Measurements from ENCODE around the gene GIT2.
"Not testable (repeated sequence)": the region's sequence is repeated elsewhere in the genome, so short reads cannot be mapped to it uniquely, and the experiment has no call there.

The GIT2 gene

DNA sequence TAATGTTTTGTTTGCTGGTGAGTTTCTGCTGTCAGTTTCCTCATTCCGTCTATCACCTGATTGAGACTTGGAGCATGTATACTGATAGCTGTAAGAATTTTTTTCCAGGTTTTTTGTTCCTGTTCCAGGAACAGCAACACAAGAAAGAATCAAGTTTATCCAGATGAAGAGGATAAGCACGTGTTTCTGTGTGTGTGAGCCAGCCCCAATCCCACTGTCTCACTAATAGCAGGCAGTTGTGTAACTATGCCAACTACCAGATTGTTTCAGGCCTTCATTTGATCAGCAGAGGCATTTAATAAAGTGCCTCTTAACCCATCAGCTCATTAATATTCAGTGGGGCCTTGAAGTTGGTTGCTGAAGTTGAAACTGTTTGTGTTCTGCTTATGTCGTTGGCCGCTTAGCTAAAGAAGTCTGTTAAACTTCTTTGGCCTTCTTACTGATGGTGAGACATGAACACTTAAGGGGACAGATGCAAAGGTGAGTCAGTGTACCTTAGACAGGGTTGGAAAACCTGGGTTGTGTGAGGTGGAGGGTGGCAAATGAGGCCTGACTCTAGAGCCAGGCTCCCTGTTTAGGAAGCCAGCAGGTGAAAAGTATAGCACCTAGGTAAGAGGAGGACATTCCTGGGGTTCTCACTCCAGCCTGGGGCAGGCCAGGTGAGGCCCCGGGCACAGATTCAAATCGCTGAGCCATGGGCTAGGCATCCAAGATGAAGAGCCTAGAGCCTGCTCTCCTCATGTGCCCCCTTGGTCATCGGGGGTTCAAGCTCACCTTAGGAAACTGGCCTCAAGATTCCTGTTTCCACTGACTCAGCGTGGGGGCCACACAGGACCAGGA, 6.7 kb upstream of the GIT2 start:
- peak; percentile 36 for DNase-seq

DNA sequence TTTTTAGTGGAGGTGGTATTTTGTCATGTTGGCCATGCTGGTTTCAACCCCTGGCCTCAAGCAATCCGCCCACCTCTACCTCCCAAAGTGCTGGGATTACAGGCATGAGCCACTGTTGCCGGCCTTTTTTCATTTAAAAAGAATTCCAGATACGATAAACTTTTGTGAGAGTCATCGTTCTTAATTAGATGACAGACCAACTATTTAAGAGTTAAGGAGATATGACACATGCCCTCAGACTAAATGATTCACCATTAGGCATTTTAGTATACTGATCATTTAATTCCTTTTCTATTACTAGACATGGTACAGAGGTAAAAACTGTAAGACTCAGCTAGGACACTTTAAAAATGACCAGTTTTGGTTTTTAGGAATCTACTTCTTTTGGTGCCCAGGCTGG, 5.4 kb upstream of the GIT2 start:
- peak; percentile 92 for DNase-seq

DNA sequence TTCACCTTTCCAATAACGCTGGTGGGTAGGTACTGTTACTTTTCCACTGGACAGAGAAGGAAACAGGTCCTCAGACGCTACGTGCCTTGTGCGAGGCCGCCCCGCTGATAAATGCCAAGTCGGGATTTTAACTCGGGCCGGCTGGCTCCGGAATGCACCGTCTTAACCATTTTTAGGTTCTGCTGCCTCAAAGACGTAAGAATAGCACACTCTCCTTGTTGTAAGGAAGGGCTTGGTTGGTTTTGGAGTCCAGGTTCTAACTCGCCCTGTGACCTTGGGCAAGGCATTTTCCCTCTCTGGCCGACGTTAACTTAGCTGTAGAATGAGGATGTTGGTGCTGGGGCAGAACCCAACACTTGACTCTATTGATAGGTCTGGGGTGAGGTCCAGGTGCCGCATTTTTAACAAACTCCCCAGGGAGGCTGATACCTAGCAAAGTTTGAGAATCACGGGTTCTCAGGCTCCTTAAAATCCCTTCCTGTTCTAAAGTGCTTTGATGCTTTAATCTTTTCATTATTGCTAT, 3.9 kb upstream of the GIT2 start:
- peak; percentile 37 for DNase-seq

- no peak for DNase-seq
Observed at GRCh38 chr12:109999649-109999971, 3.4 kb upstream of the GIT2 start.

- peak; percentile 96 for DNase-seq
Observed at GRCh38 chr12:109998904-109999648, 2.9 kb upstream of the GIT2 start, which contains the start of gene ANKRD13A. ANKRD13A (plus strand) TSS chr12:109999430; CDS start chr12:109999689, 259 bp downstream.

- peak; percentile 42 for DNase-seq
Observed at GRCh38 chr12:109998241-109998903, 2.2 kb upstream of the GIT2 start.

DNA sequence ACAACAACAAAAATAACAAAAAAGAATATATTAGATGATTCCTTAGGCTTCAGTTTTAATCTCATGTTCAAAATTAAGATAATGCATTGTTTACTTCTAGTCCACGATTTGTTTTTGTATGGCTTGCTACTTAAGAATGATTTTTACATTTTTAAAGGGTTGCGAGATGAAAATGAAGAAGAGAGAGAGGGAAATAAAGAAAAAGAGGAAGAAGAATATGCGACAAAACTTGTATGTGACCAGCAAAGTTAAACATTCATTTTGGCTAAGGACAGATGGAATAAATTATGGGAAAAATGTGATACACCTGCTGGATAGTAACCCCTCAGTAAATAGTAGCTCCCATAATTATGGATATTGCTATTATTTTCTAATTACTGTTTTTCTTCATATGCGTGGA, 1.2 kb upstream of the GIT2 start:
- no peak for DNase-seq

- no peak for DNase-seq
Observed at GRCh38 chr12:109996483-109996853, 300 bp upstream of the GIT2 start.

GRCh38 chr12:109995361-109995685, 845 bp downstream of the GIT2 start:
- no peak for DNase-seq

DNA sequence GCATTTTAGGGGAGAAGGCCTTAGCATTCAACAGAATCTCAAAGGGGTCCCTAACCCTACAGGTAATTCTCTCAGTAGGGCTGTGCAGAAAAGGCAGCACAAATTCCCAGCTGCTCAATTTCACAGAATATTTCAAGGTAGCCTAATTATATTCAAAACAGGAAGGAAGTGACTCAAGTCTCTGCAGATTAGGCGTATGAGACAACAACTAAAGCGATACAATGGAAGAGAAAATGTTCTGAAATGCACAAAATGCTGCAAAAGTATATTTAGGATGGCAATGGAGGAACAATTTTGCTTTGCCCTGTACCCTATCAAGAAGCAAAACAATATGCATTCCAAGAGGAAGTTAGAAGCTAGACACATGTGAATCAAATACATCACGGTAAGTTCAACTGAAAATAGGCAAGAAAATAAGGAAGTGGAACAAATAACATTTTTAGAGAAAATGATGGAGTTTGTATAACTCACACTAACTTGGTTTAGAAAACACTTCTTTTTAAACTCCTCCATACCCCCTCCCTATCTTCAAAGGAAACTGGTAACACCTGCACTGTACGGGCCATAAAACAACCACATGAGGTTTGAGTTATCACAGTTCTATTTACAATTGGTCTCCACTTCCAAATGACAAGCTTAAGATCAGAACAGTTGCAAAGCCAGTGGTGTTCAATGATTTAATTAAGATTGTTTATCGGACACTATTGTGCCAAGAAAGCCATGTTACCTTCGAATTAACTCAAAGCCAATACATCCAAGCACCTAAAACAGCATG, 1.6 kb downstream of the GIT2 start:
- DNase-seq, result no peak

- no peak for DNase-seq
Observed at GRCh38 chr12:109993091-109993490, 3.1 kb downstream of the GIT2 start.

DNA sequence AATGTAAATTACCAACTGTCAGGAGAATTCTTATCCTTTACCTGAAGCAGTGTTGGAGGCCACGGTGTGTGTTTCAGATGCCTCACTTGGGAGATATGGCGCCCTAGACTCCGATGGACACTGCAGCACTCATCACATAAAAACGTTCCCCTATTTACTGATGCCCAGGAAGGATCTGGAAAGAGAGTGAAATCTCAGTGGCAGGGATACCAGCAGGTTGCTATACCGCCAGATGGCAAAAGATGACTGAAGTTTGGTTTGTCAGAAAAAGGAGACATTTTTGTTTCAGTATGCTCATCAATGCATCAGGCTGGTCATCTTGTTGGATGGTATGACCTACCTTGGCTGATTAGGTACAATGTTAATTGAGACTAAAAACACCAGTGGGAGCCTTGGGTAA, 4.6 kb downstream of the GIT2 start:
- no peak for DNase-seq

- DNase-seq, result no peak
Observed at GRCh38 chr12:109989380-109989779, 6.8 kb downstream of the GIT2 start.

GRCh38 chr12:109988903-109989302, 7.3 kb downstream of the GIT2 start:
- DNase-seq, result no peak

DNA sequence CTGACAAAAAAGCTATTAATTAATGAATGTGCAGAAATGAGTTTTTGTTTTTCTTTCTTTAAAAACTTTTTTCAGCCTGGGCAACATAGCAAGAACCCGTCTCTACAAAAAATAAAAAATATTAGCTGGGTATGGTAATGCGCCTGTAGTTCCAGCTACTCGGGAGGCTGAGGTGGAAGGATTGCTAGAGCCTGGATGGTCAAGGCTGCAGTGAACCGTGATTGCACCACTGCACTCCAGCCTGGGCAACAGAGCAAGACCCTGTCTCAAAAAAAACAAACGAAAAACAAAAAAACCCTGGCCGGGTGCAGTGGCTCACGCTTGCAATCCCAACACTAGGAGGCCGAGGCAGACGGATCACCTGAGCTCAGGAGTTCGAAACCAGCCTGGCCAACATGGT, 7.9 kb downstream of the GIT2 start:
- no peak for DNase-seq

- peak; percentile 63 for DNase-seq
Observed at GRCh38 chr12:109987615-109988014, 8.6 kb downstream of the GIT2 start.

DNA sequence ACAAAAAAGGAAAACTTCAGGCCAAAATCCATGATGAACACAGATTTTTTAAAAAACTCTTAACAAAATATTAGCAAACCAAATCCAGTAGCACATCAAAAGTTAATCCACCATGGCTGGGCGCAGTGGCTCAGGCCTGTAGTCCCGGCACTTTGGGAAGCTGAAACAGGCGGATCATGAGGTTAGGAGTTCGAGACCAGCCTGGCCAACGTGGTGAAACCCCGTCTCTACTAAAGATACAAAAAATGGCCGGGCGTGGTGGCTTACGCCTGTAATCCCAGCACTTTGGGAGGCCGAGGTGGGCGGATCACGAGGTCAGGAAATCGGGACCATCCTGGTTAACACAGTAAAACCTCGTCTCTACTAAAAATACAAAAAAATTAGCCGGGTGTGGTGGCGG, 9.9 kb downstream of the GIT2 start:
- DNase-seq, result not testable (repeated sequence)

GRCh38 chr12:109983432-109984142, 12.6 kb downstream of the GIT2 start:
- DNase-seq, result no peak

DNA sequence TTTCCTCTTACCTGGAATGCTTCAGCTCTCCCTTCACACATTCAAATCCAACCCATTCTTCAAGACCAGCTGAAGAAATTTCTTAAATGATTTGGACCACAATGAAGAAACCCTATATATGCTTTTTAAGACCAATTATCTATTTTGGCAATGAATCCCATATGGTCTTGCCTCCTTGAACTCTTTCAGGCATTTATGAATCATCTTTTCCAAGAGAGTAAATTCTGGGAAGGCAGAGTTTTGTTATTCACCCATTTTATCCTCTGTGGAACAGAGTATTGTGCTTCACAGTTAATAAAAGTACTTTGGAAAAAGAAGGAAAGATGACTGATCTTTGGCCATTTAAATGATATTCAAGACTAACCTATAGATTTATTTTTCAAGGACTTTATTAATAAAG, 14.0 kb downstream of the GIT2 start:
- DNase-seq, result peak; percentile 82

GRCh38 chr12:109981311-109981710, 14.9 kb downstream of the GIT2 start:
- DNase-seq, result no peak

DNA sequence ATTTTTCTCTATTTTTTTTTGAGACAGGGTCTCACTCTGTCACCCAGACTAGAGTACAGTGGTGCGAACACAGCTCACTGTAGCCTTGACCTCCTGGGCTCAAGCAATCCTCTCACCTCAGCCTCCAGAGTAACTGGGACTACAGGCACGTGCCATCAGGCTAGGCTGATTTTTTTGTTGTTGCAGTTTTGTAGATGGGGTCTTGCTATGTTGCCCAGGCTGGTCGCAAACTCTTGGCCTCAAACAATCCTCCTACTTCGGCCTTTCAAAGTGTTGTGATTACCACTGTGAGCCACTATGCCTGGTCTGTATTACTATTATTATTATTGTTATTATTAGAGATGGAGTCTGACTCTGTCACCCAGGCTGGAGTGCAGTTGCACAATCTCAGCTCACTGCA, 23.3 kb downstream of the GIT2 start:
- no peak for DNase-seq

- no peak for DNase-seq
Observed at GRCh38 chr12:109968801-109969200, 27.4 kb downstream of the GIT2 start.

All from fibroblast of skin of right quadriceps (primary cell).